Vagina (tissue), 2 donors: ENCODE results near the gene TTC23. TPM values are rescaled to one million over a fixed set of nuclear protein-coding genes. Genes with fewer than 3 reads are reported as not detected.
A peak's percentile ranks its signal among the peaks of the same experiment; 100 is the strongest.

Experiments
- DNase-seq, 2 donors: peaks; one replicate each; pipeline ENCODE4 v3.0.0-alpha.2; 2017; ENCODE audit errors: extremely low spot score in 2 of 2
- H3K27ac ChIP-seq: fragments of 200-600 bp; sonication (generic); one replicate; pipeline ENCODE4 v1.5.1; 2019
- H3K27me3 ChIP-seq: fragments of 200-600 bp; sonication (generic); one replicate; pipeline ENCODE4 v1.5.1; 2019
- H3K36me3 ChIP-seq, 2 donors: fragments of 200-600 bp; sonication (generic); one replicate each; pipeline ENCODE4 v1.5.1; 2017 to 2019
- H3K4me1 ChIP-seq: fragments of 200-600 bp; sonication (generic); one replicate; pipeline ENCODE4 v1.5.1; 2019
- H3K4me3 ChIP-seq, 2 donors: fragments of 200-600 bp; sonication (generic); 1 replicate in 1 of 2; 2 replicates in 1 of 2; pipeline ENCODE4 v1.5.1; 2016 to 2019
- H3K9me3 ChIP-seq: fragments of 200-600 bp; sonication (generic); one replicate; pipeline ENCODE4 v1.5.1; 2019
- POLR2A ChIP-seq, 2 donors: fragments of 450-650 bp; IDR thresholded peaks; one replicate each; pipeline ENCODE4 v1.6.1; 2017; ENCODE audit warnings: antibody characterized with exemption in 2 of 2, mild to moderate bottlenecking in 2 of 2, moderate library complexity in 2 of 2
- POLR2AphosphoS5 ChIP-seq, 2 donors: sonication (generic); formaldehyde crosslinking; IDR thresholded peaks; one replicate each; pipeline ENCODE4 v1.9.0; 2017; ENCODE audit warnings: antibody characterized with exemption in 2 of 2, mild to moderate bottlenecking in 2 of 2, low read depth in 1 of 2; ENCODE audit not compliant: insufficient read depth in 1 of 2
- intact Hi-C: fragments of 100-400 bp; cut with DNase I; formaldehyde crosslinking; loops from one replicate; pipeline ENCODE4 v1.15.1; 2023
- total RNA-seq: library from RNA; depleted of rRNA; stranded (reverse); fragments of >200 nt; gene quantifications from one replicate; pipeline ENCODE4 v1.2.3, GENCODE V29; 2016
- TF ChIP-seq, protein P1 (sequence below), 3 experiments: fragments of 450-650 bp in 2 of 3; fragments of 200-600 bp in 1 of 3; sonication (generic) in 1 of 3; IDR thresholded peaks; one replicate each; pipeline ENCODE4 v1.5.1; 2017 to 2019; ENCODE audit warnings: antibody characterized with exemption in 3 of 3, mild to moderate bottlenecking in 2 of 3, moderate library complexity in 2 of 3

Gene TTC23
- total RNA-seq, 1 donor from 2014 or later, result 64.1 TPM

DNA sequence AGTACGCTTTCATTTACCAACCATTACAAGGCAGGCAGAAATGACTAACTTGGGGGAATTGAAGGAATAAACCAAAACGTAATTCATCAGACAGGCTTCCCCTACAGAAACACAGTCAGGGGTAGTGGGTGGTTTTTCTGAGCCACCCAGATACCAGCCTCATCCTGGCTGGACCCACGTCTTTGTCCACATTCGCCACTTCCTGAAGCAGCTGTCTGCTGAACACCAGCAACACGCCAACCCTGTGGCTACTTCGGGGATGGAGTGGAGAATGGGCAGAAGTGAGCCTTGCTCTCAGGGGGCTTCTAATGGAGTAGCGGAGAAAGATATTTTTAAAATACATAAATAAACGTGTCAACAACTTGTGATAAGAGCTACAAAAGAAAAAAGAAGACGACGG, 104.4 kb downstream of the TTC23 start:
- no peak overlapping the region for H3K27ac ChIP-seq
- TF ChIP-seq, protein P1, sequence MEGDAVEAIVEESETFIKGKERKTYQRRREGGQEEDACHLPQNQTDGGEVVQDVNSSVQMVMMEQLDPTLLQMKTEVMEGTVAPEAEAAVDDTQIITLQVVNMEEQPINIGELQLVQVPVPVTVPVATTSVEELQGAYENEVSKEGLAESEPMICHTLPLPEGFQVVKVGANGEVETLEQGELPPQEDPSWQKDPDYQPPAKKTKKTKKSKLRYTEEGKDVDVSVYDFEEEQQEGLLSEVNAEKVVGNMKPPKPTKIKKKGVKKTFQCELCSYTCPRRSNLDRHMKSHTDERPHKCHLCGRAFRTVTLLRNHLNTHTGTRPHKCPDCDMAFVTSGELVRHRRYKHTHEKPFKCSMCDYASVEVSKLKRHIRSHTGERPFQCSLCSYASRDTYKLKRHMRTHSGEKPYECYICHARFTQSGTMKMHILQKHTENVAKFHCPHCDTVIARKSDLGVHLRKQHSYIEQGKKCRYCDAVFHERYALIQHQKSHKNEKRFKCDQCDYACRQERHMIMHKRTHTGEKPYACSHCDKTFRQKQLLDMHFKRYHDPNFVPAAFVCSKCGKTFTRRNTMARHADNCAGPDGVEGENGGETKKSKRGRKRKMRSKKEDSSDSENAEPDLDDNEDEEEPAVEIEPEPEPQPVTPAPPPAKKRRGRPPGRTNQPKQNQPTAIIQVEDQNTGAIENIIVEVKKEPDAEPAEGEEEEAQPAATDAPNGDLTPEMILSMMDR (IDR thresholded peaks at IDR 0.05), result no peak
- no peak for TF ChIP-seq POLR2A (IDR thresholded peaks at IDR 0.05)
- TF ChIP-seq POLR2AphosphoS5 (IDR thresholded peaks at IDR 0.05; ENCODE audit: insufficient read depth in 1 of 2, low read depth in 1 of 2), result no peak
- H3K9me3 ChIP-seq, result no peaks in the 10 kb centered on the region
- no peaks in the 10 kb centered on the region for H3K27me3 ChIP-seq
- DNase-seq, result no peak
- peaks cover 0 to 6% of the 10 kb centered on the region in 2 donors for H3K36me3 ChIP-seq
- peaks cover 10% of the 10 kb centered on the region for H3K4me1 ChIP-seq
- intact Hi-C loops, result no loop called here
- no peak overlapping the region for H3K4me3 ChIP-seq

- Histone ChIP-seq H3K36me3 (peaks cover 0 to 6% of the 10 kb centered on the region in 2 donors), H3K4me1 (peaks cover 10% of the 10 kb centered on the region), H3K27ac (peak overlapping the region; percentile 46), H3K4me3 (no peak overlapping the region), H3K27me3 (no peaks in the 10 kb centered on the region), H3K9me3 (no peaks in the 10 kb centered on the region)
- DNase-seq, result peak in 1 of 2 donors; percentile 58
- TF ChIP-seq, protein P1 (IDR thresholded peaks at IDR 0.05), result no peak
- peak in 1 of 2 donors; percentile 73 for TF ChIP-seq POLR2AphosphoS5 (IDR thresholded peaks at IDR 0.05; ENCODE audit: insufficient read depth in 1 of 2, low read depth in 1 of 2)
- intact Hi-C loops, result no loop called here
Observed at GRCh38 chr15:99143655-99144610, 105.4 kb downstream of the TTC23 start.

DNA sequence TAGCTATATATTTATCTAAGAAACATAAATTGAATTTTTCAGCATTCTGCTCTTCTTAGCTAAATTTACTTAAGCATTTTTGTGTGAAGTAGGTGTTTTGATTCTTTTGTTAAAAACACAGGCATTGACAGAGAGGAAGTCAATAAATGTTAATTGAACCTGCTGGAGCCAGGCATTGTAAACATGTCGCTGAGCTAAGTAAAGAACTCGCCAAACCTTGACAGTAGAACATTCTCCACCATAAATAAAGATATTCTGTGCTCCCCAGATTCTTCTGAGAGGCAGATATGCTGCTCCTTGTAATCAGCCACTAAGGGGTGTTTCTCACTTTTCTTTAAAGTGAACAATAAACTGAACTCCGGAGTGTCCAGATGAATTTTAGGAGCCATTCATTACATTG, 106.1 kb downstream of the TTC23 start:
- Histone ChIP-seq H3K4me1 (peaks cover 10% of the 10 kb centered on the region), H3K27ac (no peak overlapping the region), H3K9me3 (no peaks in the 10 kb centered on the region), H3K27me3 (no peaks in the 10 kb centered on the region), H3K36me3 (no peaks in the 10 kb centered on the region), H3K4me3 (no peak overlapping the region)
- intact Hi-C loops, result no loop called here
- no peak for DNase-seq
- TF ChIP-seq POLR2AphosphoS5 (IDR thresholded peaks at IDR 0.05; ENCODE audit: insufficient read depth in 1 of 2, low read depth in 1 of 2) (no peak), POLR2A (IDR thresholded peaks at IDR 0.05) (no peak)
- TF ChIP-seq, protein P1 (IDR thresholded peaks at IDR 0.05), result no peak

GRCh38 chr15:99142562-99142961, 106.8 kb downstream of the TTC23 start:
- H3K4me1 ChIP-seq, result peaks cover 10% of the 10 kb centered on the region
- no peaks in the 10 kb centered on the region for H3K27me3 ChIP-seq
- intact Hi-C loops, result no loop called here
- no peak overlapping the region for H3K27ac ChIP-seq
- H3K36me3 ChIP-seq, result peaks cover 0 to 5% of the 10 kb centered on the region in 2 donors
- TF ChIP-seq POLR2A (IDR thresholded peaks at IDR 0.05) (no peak), POLR2AphosphoS5 (IDR thresholded peaks at IDR 0.05; ENCODE audit: insufficient read depth in 1 of 2, low read depth in 1 of 2) (no peak)
- TF ChIP-seq, protein P1 (IDR thresholded peaks at IDR 0.05), result no peak
- H3K4me3 ChIP-seq, result no peak overlapping the region
- peak in 1 of 2 donors; percentile 34 for DNase-seq
- H3K9me3 ChIP-seq, result no peaks in the 10 kb centered on the region

- H3K36me3 ChIP-seq, result peaks cover 0 to 9% of the 10 kb centered on the region in 2 donors
- no peak for TF ChIP-seq POLR2A (IDR thresholded peaks at IDR 0.05)
- TF ChIP-seq, protein P1 (IDR thresholded peaks at IDR 0.05), result no peak
- no peak for TF ChIP-seq POLR2AphosphoS5 (IDR thresholded peaks at IDR 0.05; ENCODE audit: insufficient read depth in 1 of 2, low read depth in 1 of 2)
- peak in 1 of 2 donors; percentile 70 for DNase-seq
- intact Hi-C loops, result no loop called here
- H3K27me3 ChIP-seq, result no peaks in the 10 kb centered on the region
- H3K4me1 ChIP-seq, result peaks cover 10% of the 10 kb centered on the region
- H3K4me3 ChIP-seq, result no peak overlapping the region
- H3K9me3 ChIP-seq, result no peaks in the 10 kb centered on the region
- no peak overlapping the region for H3K27ac ChIP-seq
Observed at GRCh38 chr15:99141943-99142342, 107.4 kb downstream of the TTC23 start.
